Pancreas (tissue), 10 donors: ENCODE results near the gene TUBGCP6. TPM values are rescaled to one million over a fixed set of nuclear protein-coding genes. Genes with fewer than 3 reads are reported as not detected.
A peak's percentile ranks its signal among the peaks of the same experiment; 100 is the strongest.

Experiments
- ATAC-seq, 4 donors: fragments of 200-7000 bp; cut with Tn5 transposase; one replicate each; pipeline versions ENCODE4 v1.8.0 to v1.9.1; 2020; ENCODE audit warnings: mild to moderate bottlenecking in 4 of 4, moderate library complexity in 4 of 4
- DNase-seq, 6 donors: peaks; one replicate each; pipeline ENCODE4 v3.0.0-alpha.2; 2020
- FAIRE-seq: peaks from 2 replicates; lab custom pipeline; 2012; peaks lifted over from hg19 to GRCh38; lab: Jason Lieb, UNC
- H3K27ac ChIP-seq, 4 donors: fragments of 200-600 bp; sonication (generic); 1 replicate in 3 of 4; 2 replicates in 1 of 4; pipeline versions ENCODE4 v1.5.0 to v1.8.0; 2020
- H3K27me3 ChIP-seq, 4 donors: fragments of 200-600 bp; one replicate each; pipeline ENCODE4 v1.8.0; 2021
- H3K36me3 ChIP-seq, 3 donors: fragments of 200-600 bp; sonication (generic) in 1 of 3; one replicate each; pipeline versions ENCODE4 v1.5.0 to v1.8.0; 2020 to 2021
- H3K4me1 ChIP-seq, 3 donors: fragments of 200-600 bp; one replicate each; pipeline ENCODE4 v1.8.0; 2021
- H3K4me3 ChIP-seq, 4 donors: fragments of 200-600 bp; sonication (generic) in 2 of 4; one replicate each; pipeline versions ENCODE4 v1.5.0 to v1.8.0; 2020 to 2021
- H3K9me3 ChIP-seq, 4 donors: fragments of 200-600 bp; one replicate each; pipeline ENCODE4 v1.8.0; 2021
- CTCF ChIP-seq, 4 donors: fragments of 200-600 bp; sonication (generic) in 3 of 4; IDR thresholded peaks; one replicate each; pipeline versions ENCODE4 v1.5.0 to v1.8.0; 2021; ENCODE audit warnings: antibody characterized with exemption in 4 of 4
- WGBS, 2 donors: extraction: QIAGEN DNeasy Blood & Tissue Kit; methylation state at CpG; one replicate each; pipeline ENCODE4 v1.1.7; 2013; 5-methylcytosine and 5-hydroxymethylcytosine counted together
- intact Hi-C, 3 donors: fragments of 100-400 bp; cut with DNase I; formaldehyde crosslinking; loops; one replicate each; pipeline versions ENCODE4 v1.11.1 to v1.14.2; 2022
- polyA plus RNA-seq, 2 donors: library from polyadenylated mRNA; stranded (reverse); fragments of 200-250 nt; gene quantifications; one replicate each; pipeline ENCODE4 v1.2.3, GENCODE V29; 2013
- total RNA-seq, 6 donors: library from RNA; stranded (reverse); fragmentation: NEBNext Ultra II Directional in 4 of 6; extraction: Animal tissue kit (Norgen Biotek cat#: 25700) in 4 of 6; gene quantifications; one replicate each; pipeline versions ENCODE4 v1.2.1 to v1.2.4, GENCODE V29; 2021 to 2023
- donor health status: healthy with polysubstance abuse.
- donor health status: DM: no; HTN: no; CAD: no; lungs with moderate emphysema.
- donor health status: DM: no; HTN: no; CAD: no.
- donor health status: control.
- donor health status: control.
- donor health status: Bipolar disorder and iron deficiency.
- donor health status: DM: yes; HTN: yes; CAD: no.
- donor health status: DM: no; HTN: no; CAD: no.
- donor health status: DM: no; HTN: no; CAD: no.
- donor health status: DM: yes; HTN: yes; CAD: no.

Gene TUBGCP6
- total and polyA plus RNA-seq, 8 donors, result 19.2 to 139 (median 29.8) TPM

GRCh38 chr22:50243685-50244419 lies 971 bp downstream of the TUBGCP6 start:
- 8 to 9% methylated on average over 27 of the region's 27 CpGs for WGBS, 2 donors
- no peak for FAIRE-seq

GRCh38 chr22:50242406-50242949 lies 2.3 kb downstream of the TUBGCP6 start:
- Histone ChIP-seq H3K36me3 (peaks cover 0 to 6% (median 0%) of the 10 kb centered on the region in 3 donors), H3K27ac (no peak overlapping the region), H3K27me3 (no peaks in the 10 kb centered on the region), H3K4me1 (peaks cover 10 to 27% (median 14%) of the 10 kb centered on the region in 3 donors), H3K4me3 (peak overlapping the region in 3 of 4 donors; percentile 70 to 96 (median 77)), H3K9me3 (no peaks in the 10 kb centered on the region)
- intact Hi-C loops, result loop anchor here in 1 of 3 donors (10.0 kb wide), 1 partner anchor 262 kb away; the partner anchor contains the start of genes LMF2 and NCAPH2
- TF ChIP-seq CTCF (IDR thresholded peaks at IDR 0.05), result no peak
- ATAC-seq (no peak), DNase-seq (no peak), FAIRE-seq (no peak)
- WGBS, 2 donors, result 41 to 44% methylated on average over 14 of the region's 14 CpGs

More at GRCh38 chr22:50243685-50244419, 971 bp downstream of the TUBGCP6 start:
- ATAC-seq, result peak; percentile 30 to 57 (median 50)
- Histone ChIP-seq H3K4me1 (peaks cover 10 to 27% (median 14%) of the 10 kb centered on the region in 3 donors), H3K27ac (peak overlapping the region; percentile 78 to 91 (median 84)), H3K36me3 (peaks cover 0 to 6% (median 0%) of the 10 kb centered on the region in 3 donors), H3K9me3 (no peaks in the 10 kb centered on the region), H3K27me3 (no peaks in the 10 kb centered on the region), H3K4me3 (peak overlapping the region; percentile 70 to 96 (median 86))
- DNase-seq, result no peak
- no peak for TF ChIP-seq CTCF (IDR thresholded peaks at IDR 0.05)
- intact Hi-C loops, result loop anchor here in 1 of 3 donors (10.0 kb wide), 1 partner anchor 261 kb away; the partner anchor contains the start of genes LMF2 and NCAPH2

- peaks cover 4 to 21% (median 11%) of the 10 kb centered on the region in 3 donors for H3K4me1 ChIP-seq
- intact Hi-C loops, result no loop called here
- TF ChIP-seq CTCF (IDR thresholded peaks at IDR 0.05), result no peak
- H3K9me3 ChIP-seq, result no peaks in the 10 kb centered on the region
- FAIRE-seq (no peak), DNase-seq (peak in 2 of 6 donors; percentile 26 to 51), ATAC-seq (no peak)
- H3K27me3 ChIP-seq, result no peaks in the 10 kb centered on the region
- WGBS, 2 donors, result 86 to 90% methylated on average over 9 of the region's 9 CpGs
- H3K27ac ChIP-seq, result no peak overlapping the region
- peaks cover 0 to 6% (median 0%) of the 10 kb centered on the region in 3 donors for H3K36me3 ChIP-seq
- H3K4me3 ChIP-seq, result no peak overlapping the region
Observed at GRCh38 chr22:50238755-50239154, 6.1 kb downstream of the TUBGCP6 start.

GRCh38 chr22:50236731-50237409 lies 8.0 kb downstream of the TUBGCP6 start:
- intact Hi-C loops, result no loop called here
- TF ChIP-seq CTCF (IDR thresholded peaks at IDR 0.05), result peak in 2 of 4 donors; percentile 13 to 15
- 69 to 76% methylated on average over 11 of the region's 11 CpGs for WGBS, 2 donors
- Histone ChIP-seq H3K4me3 (no peak overlapping the region), H3K4me1 (peaks cover 0 to 11% (median 6%) of the 10 kb centered on the region in 3 donors), H3K27me3 (no peaks in the 10 kb centered on the region), H3K36me3 (peaks cover 0 to 9% (median 0%) of the 10 kb centered on the region in 3 donors), H3K27ac (no peak overlapping the region), H3K9me3 (no peaks in the 10 kb centered on the region)
- no peak for FAIRE-seq
- peak in 2 of 6 donors; percentile 15 to 55 for DNase-seq
- ATAC-seq, result peak in 1 of 4 donors; percentile 8
